Esophagus muscularis mucosa (tissue), 4 donors: ENCODE measurements around the gene SNCG. TPM values are rescaled to one million over a fixed set of nuclear protein-coding genes. Genes with fewer than 3 reads are reported as not detected.
A peak's percentile ranks its signal among the peaks of the same experiment; 100 is the strongest.

Experiments used
- DNase-seq: peaks from one replicate; pipeline ENCODE4 v3.0.0-alpha.2; 2017; ENCODE audit errors: extremely low spot score
- H3K27ac ChIP-seq, 4 donors: fragments of 200-600 bp; sonication (generic); replicated peaks in 1 of 4; 1 replicate in 3 of 4; 2 replicates in 1 of 4; pipeline ENCODE4 v1.5.1; 2016 to 2019; ENCODE audit warnings: mild to moderate bottlenecking in 1 of 4
- H3K27me3 ChIP-seq, 4 donors: fragments of 200-600 bp; sonication (generic); one replicate each; pipeline versions ENCODE4 v1.5.1 to v1.6.0; 2016 to 2019
- H3K36me3 ChIP-seq, 4 donors: fragments of 200-600 bp; sonication (generic); one replicate each; pipeline ENCODE4 v1.5.1; 2016 to 2019
- H3K4me1 ChIP-seq, 4 donors: fragments of 200-600 bp; sonication (generic); one replicate each; pipeline ENCODE4 v1.5.1; 2016 to 2019
- H3K4me3 ChIP-seq, 4 donors: fragments of 200-600 bp; sonication (generic); 1 replicate in 2 of 4; 2 replicates in 2 of 4; pipeline ENCODE4 v1.5.1; 2016 to 2019; ENCODE audit warnings: mild to moderate bottlenecking in 4 of 4, moderate library complexity in 1 of 4
- H3K9me3 ChIP-seq, 4 donors: fragments of 200-600 bp; sonication (generic); 1 replicate in 3 of 4; 2 replicates in 1 of 4; pipeline ENCODE4 v1.5.1; 2016 to 2019
- CTCF ChIP-seq, 3 experiments: fragments of 200-600 bp in 2 of 3; fragments of 450-650 bp in 1 of 3; sonication (generic) in 2 of 3; IDR thresholded peaks; one replicate each; pipeline ENCODE4 v1.5.1; 2017 to 2019; ENCODE audit warnings: antibody characterized with exemption in 3 of 3, mild to moderate bottlenecking in 2 of 3, moderate library complexity in 1 of 3
- EP300 ChIP-seq: sonication (generic); formaldehyde crosslinking; IDR thresholded peaks from one replicate; pipeline ENCODE4 v1.6.1; 2017; ENCODE audit warnings: antibody characterized with exemption
- POLR2A ChIP-seq: fragments of 450-650 bp; IDR thresholded peaks from one replicate; pipeline ENCODE4 v1.6.1; 2017; ENCODE audit warnings: antibody characterized with exemption, moderate library complexity, mild to moderate bottlenecking, low read depth
- POLR2AphosphoS5 ChIP-seq, 2 donors: sonication (generic); formaldehyde crosslinking; IDR thresholded peaks; one replicate each; pipeline ENCODE4 v1.6.1; 2017; ENCODE audit warnings: antibody characterized with exemption in 2 of 2
- WGBS: methylation state at CpG from one replicate; pipeline ENCODE4 v1.1.5; 2018; 5-methylcytosine and 5-hydroxymethylcytosine counted together
- intact Hi-C: fragments of 100-400 bp; cut with DNase I; formaldehyde crosslinking; loops from one replicate; pipeline ENCODE4 v1.15.1; 2023
- total RNA-seq, 4 donors: library from RNA; depleted of rRNA; stranded (reverse); fragments of >200 nt; gene quantifications; one replicate each; pipeline versions ENCODE4 v1.1.0 to v1.2.1, GENCODE V29; 2016

The SNCG gene
- total RNA-seq, 4 donors from 2014 or later = 13.3 to 41.6 (median 30.6) TPM

- peak; percentile 94 for DNase-seq
- TF ChIP-seq POLR2AphosphoS5 (IDR thresholded peaks at IDR 0.05) (peak; percentile 81 to 93), CTCF (IDR thresholded peaks at IDR 0.05) (no peak), POLR2A (peak; percentile 34)
- H3K4me3 ChIP-seq = peak overlapping the region; percentile 69 to 79 (median 78)
- 7% methylated on average over 19 of the region's 30 CpGs for WGBS
- intact Hi-C loops = no loop called here
- no peaks in the 10 kb centered on the region for H3K36me3 ChIP-seq
- H3K4me1 ChIP-seq = peaks cover 56 to 71% (median 67%) of the 10 kb centered on the region in 4 donors
- no peaks in the 10 kb centered on the region for H3K27me3 ChIP-seq
- H3K27ac ChIP-seq = peak overlapping the region; percentile 94 to 99 (median 99)
- no peaks in the 10 kb centered on the region for H3K9me3 ChIP-seq
Measured at GRCh38 chr10:86970162-86970981, 12.0 kb downstream of the SNCG start.

GRCh38 chr10:86970982-86971231 lies 12.5 kb downstream of the SNCG start:
- peak overlapping the region; percentile 69 to 79 (median 78) for H3K4me3 ChIP-seq

GRCh38 chr10:86971232-86971991 lies 13.0 kb downstream of the SNCG start:
- H3K4me1 ChIP-seq = peaks cover 50 to 60% (median 57%) of the 10 kb centered on the region in 4 donors
- peak overlapping the region; percentile 69 to 79 (median 78) for H3K4me3 ChIP-seq
- peak overlapping the region; percentile 94 to 99 (median 99) for H3K27ac ChIP-seq
- TF ChIP-seq POLR2AphosphoS5 (IDR thresholded peaks at IDR 0.05) (peak in 1 of 2 donors; percentile 93), POLR2A (no peak), CTCF (IDR thresholded peaks at IDR 0.05) (peak in 1 of 3 experiments; percentile 11), EP300 (peak; percentile 76)
- no peaks in the 10 kb centered on the region for H3K27me3 ChIP-seq
- H3K9me3 ChIP-seq = no peaks in the 10 kb centered on the region
- intact Hi-C loops = no loop called here
- H3K36me3 ChIP-seq = no peaks in the 10 kb centered on the region
- peak; percentile 97 for DNase-seq
- 36% methylated on average over 23 of the region's 66 CpGs for WGBS

More at GRCh38 chr10:86970982-86971231, 12.5 kb downstream of the SNCG start:
- no peaks in the 10 kb centered on the region for H3K27me3 ChIP-seq
- WGBS = 4% methylated on average over 7 of the region's 20 CpGs
- H3K36me3 ChIP-seq = no peaks in the 10 kb centered on the region
- peaks cover 55 to 65% (median 62%) of the 10 kb centered on the region in 4 donors for H3K4me1 ChIP-seq
- intact Hi-C loops = no loop called here
- TF ChIP-seq POLR2A (peak; percentile 97), EP300 (no peak), POLR2AphosphoS5 (IDR thresholded peaks at IDR 0.05) (peak in 1 of 2 donors; percentile 99), CTCF (IDR thresholded peaks at IDR 0.05) (no peak)
- no peak for DNase-seq
- peak overlapping the region; percentile 94 to 99 (median 99) for H3K27ac ChIP-seq
- no peaks in the 10 kb centered on the region for H3K9me3 ChIP-seq

GRCh38 chr10:86972613-86973380 lies 14.4 kb downstream of the SNCG start:
- intact Hi-C loops = no loop called here
- peak; percentile 92 for DNase-seq
- H3K4me1 ChIP-seq = peaks cover 36 to 50% (median 43%) of the 10 kb centered on the region in 4 donors
- H3K4me3 ChIP-seq = no peak overlapping the region
- H3K27ac ChIP-seq = peak overlapping the region; percentile 94 to 99 (median 99)
- no peaks in the 10 kb centered on the region for H3K27me3 ChIP-seq
- no peaks in the 10 kb centered on the region for H3K36me3 ChIP-seq
- WGBS = 99% methylated on average over 10 of the region's 11 CpGs
- no peaks in the 10 kb centered on the region for H3K9me3 ChIP-seq
- TF ChIP-seq POLR2A (no peak), POLR2AphosphoS5 (IDR thresholded peaks at IDR 0.05) (no peak), EP300 (no peak), CTCF (IDR thresholded peaks at IDR 0.05) (no peak)
